Pulmonary artery endothelial cell (primary cell): ENCODE data around the gene ZNF652. TPM values are rescaled to one million over a fixed set of nuclear protein-coding genes. Genes with fewer than 3 reads are reported as not detected.

Experiments
- DNase-seq: peaks from one replicate; pipeline ENCODE4 v3.0.0-alpha.2; 2011; ENCODE audit warnings: low read depth, low spot score
- total RNA-seq: library from RNA; depleted of rRNA; stranded (reverse); fragments of >200 nt; gene quantifications from 2 replicates; pipeline ENCODE4 v1.2.3, GENCODE V29; 2014

The ZNF652 gene
- total RNA-seq, 1 donor from 2014 or later = 7.2 TPM

- no peak for DNase-seq
Measured at GRCh38 chr17:49359990-49360795, 1.9 kb downstream of the ZNF652 start.

GRCh38 chr17:49358641-49359247 is 3.3 kb downstream of the ZNF652 start:
- DNase-seq = no peak

- no peak for DNase-seq
Measured at GRCh38 chr17:49357516-49357915, 4.5 kb downstream of the ZNF652 start.

GRCh38 chr17:49356320-49356719 is 5.7 kb downstream of the ZNF652 start:
- no peak for DNase-seq

GRCh38 chr17:49353607-49354006 is 8.4 kb downstream of the ZNF652 start:
- DNase-seq = no peak

- no peak for DNase-seq
Measured at GRCh38 chr17:49352587-49353154, 9.4 kb downstream of the ZNF652 start.

GRCh38 chr17:49351572-49352140 is 10.4 kb downstream of the ZNF652 start:
- no peak for DNase-seq

GRCh38 chr17:49349541-49349940 is 12.5 kb downstream of the ZNF652 start:
- DNase-seq = no peak

GRCh38 chr17:49344914-49345313 is 17.1 kb downstream of the ZNF652 start:
- DNase-seq = no peak

- DNase-seq = no peak
Measured at GRCh38 chr17:49343273-49343672, 18.8 kb downstream of the ZNF652 start.

- DNase-seq = no peak
Measured at GRCh38 chr17:49342575-49342936, 19.5 kb downstream of the ZNF652 start.

- no peak for DNase-seq
Measured at GRCh38 chr17:49341356-49341755, 20.7 kb downstream of the ZNF652 start.

- no peak for DNase-seq
Measured at GRCh38 chr17:49339354-49339753, 22.7 kb downstream of the ZNF652 start.

- no peak for DNase-seq
Measured at GRCh38 chr17:49338883-49339282, 23.2 kb downstream of the ZNF652 start.

- no peak for DNase-seq
Measured at GRCh38 chr17:49337884-49338283, 24.2 kb downstream of the ZNF652 start.

GRCh38 chr17:49334744-49335512 is 27.1 kb downstream of the ZNF652 start:
- DNase-seq = no peak

GRCh38 chr17:49333804-49334203 is 28.2 kb downstream of the ZNF652 start:
- no peak for DNase-seq

GRCh38 chr17:49327835-49328784 is 33.9 kb downstream of the ZNF652 start:
- DNase-seq = no peak

GRCh38 chr17:49325980-49326379 is 36.1 kb downstream of the ZNF652 start:
- DNase-seq = no peak

- DNase-seq = no peak
Measured at GRCh38 chr17:49318435-49318965, 43.5 kb downstream of the ZNF652 start.
